Activated CD4-positive, alpha-beta T cell treated with anti-CD3 and anti-CD28 coated beads, Interleukin-2, amount 50 U/mL, for 1 hour (primary cell): ENCODE results near the gene HAUS7.

ENCODE experiments used
- DNase-seq: peaks from one replicate; pipeline ENCODE4 v3.0.0-alpha.2; 2020

HAUS7 gene

DNA sequence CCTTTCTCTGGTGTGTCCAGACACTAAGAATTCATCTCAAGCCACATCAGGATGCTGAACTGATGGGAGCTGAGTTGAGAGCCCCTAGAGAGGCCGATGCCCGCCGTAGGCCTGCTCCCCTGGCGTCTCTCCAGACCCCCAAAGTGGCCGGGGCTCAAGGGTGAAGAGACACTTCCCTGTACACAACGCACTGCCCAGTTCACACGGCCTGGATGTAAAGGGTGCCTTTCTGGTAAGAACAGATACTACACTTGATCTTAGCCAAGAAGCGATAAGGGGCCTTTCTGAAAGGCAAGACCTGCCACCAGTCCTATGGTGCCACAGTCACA, 19.5 kb downstream of the HAUS7 start:
- DNase-seq = no peak

DNA sequence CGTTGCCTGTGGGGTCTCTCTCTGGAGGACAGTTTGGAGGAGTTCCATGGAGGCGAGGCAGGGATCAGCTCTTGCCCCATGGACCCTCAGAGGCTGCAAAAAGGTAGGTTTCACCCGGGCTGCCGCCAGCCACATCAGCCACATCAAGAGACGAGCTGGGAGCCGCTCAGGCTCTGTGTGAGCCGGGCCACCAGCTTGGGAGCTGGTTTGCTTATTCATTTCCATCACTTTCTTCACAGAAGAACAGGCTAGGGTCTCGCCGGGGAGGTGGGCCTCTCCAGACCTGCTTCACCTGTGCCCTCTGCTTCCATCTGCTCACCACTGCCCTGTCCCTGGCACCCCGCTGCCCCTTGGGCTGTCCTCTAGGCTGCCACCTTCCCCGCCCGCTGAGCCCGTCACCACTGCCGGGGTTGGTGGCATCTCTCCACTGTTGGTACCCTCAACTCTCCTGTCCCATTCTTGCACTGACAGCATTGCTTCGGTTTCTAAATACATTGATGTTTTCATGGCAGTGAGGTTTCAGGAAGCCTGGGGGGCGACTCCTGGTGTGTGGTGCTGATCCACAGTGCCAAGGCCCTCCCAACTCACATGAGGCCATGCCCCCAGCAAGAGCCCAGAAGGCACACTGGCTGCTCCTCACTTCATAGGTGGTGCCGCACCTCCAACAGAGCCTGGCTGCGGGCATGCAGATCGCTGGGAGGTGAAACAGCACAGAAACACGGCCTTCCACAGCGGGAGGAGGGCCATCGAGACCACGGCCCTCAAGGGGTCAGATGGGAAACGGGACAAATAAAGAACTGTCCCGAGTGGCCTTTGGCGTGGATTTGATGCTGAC, 20.0 kb downstream of the HAUS7 start:
- DNase-seq = no peak

DNA sequence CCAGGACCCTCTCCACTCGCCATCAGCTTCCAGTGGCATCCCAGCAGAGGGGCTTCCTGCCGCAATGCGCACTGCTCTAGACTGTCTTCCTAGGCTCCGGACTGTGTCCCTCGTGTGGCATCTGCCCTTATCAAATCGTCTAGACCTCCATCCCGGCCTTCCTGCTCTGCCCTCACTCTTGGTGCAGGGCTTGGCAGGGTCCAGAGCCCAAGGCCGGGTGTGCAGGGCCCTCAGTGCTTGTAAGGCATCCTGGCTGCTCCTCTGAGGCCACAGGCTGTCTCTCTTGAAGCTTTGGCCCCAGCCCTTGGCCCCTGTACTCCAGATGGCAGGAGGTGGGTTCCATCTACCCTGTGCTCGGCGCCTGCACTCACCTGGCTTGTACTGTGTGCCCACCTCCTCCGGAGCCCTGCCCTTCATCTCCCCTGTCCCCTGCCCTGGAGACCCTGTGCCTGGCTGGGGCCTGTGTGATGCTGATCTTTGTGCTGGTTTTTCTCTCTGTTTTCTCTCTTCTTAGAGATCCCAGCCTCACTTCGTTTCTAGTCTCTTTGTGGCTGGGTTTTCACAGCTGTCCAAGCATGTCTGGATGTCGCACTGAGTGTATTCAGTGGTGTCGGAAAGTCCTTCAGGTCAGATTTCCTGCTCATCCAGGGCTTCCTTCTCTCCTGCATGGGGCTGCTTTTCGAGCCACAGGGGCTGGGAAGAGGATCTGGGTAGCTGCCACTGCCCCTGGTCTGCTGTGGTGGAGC, 20.8 kb downstream of the HAUS7 start:
- DNase-seq = no peak

DNA sequence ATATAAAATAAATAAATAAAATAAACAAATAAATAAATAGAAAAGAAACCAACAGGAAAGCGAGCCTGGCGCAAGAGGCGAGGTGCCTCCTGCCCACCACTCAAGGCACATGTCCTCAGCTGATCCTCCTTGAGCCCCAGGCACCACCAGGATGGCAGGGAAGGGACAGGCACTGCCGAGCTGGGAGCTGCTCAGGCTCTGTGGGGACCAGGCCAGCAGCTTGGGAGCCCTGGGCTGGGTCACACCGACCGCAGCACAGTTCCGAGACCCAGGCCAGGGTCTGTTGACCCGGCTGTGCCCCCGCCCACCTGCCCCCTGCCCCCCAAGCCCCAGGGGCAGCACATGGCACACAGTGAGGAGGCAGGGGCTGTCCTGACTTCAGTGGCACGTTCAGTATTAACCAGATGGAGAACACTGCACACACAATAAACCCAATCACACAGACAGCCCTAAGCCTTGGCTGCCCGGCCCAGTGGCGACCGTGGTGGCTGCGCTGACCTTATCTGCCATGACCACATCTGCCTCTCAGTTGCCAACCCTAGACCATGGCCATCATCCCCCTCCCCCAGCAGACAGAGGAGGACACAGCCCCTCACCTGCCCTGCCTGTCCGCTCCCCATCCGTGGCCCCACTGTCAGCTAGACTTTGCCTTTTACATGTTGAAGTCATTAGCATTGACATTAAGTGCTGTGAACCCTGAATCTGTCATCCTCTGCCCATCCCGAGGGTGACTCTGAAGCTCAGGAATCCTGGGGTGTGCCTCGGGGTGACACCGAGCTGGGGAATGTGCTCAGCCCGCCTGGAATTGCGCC, 21.6 kb downstream of the HAUS7 start:
- no peak for DNase-seq

DNA sequence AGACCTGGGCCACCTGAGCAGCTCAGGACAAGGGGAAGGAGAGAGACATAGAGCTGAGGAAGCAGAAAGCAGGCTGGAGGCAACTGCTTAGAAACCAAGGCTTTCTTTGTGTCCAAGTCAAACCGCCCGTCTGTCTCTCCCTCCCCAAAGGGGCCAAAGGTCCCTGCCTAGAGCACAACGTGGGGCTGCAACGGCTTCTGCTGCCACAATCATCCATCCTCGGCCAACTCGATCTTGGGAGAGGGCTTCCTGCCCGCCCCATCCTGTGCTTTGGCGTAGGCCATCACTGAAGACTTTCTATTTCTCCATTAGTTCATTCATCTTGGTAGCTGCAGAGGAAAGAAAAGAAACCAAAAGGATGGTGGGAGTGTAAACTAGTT, 22.8 kb downstream of the HAUS7 start:
- DNase-seq = no peak

DNA sequence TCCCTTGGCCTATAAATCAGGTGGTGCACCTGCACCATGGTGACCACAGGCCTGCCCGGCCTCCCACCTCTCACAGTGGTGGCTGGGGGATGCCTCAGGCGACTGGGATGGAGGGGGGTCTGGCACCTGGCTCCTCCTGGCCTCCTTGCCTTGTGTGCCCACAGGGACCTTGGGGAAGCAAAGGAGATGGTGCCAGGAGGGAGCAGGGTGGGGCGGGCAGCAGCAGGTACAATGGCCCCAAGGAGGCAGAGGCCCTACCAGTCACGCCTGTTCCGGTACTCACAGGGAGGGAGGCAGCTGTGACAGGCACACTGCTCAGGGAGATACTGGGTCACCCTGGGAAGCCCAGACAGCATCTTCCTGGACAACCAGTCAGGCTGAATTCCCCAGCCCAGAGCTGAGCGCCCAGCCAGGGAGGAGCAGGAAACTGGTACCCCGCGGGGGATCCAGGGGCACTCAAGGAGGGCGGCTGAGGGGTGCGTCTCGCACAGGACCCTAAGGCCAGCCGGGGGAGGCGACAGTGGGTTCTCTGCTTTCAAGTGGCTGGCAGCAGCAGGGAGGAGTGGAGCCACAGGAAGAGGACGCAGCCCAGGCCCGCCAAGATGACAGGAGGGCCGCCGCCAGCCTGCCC, 23.3 kb downstream of the HAUS7 start:
- DNase-seq = no peak

DNA sequence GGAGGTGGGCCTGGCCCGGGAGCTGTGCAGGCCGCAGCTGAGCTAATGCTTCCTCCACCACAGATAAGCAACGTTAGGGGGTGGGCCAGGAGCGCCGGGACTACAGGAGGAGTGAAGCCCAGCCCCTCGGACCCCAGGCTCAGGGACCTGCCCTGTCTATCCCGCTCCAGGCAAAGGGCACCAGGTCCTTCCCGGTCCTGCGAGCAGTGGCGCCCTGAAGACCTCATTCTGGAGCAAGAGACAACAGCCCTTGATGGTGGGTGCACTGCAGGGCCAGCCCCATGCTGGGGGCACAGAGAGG, 23.8 kb downstream of the HAUS7 start:
- DNase-seq = no peak

DNA sequence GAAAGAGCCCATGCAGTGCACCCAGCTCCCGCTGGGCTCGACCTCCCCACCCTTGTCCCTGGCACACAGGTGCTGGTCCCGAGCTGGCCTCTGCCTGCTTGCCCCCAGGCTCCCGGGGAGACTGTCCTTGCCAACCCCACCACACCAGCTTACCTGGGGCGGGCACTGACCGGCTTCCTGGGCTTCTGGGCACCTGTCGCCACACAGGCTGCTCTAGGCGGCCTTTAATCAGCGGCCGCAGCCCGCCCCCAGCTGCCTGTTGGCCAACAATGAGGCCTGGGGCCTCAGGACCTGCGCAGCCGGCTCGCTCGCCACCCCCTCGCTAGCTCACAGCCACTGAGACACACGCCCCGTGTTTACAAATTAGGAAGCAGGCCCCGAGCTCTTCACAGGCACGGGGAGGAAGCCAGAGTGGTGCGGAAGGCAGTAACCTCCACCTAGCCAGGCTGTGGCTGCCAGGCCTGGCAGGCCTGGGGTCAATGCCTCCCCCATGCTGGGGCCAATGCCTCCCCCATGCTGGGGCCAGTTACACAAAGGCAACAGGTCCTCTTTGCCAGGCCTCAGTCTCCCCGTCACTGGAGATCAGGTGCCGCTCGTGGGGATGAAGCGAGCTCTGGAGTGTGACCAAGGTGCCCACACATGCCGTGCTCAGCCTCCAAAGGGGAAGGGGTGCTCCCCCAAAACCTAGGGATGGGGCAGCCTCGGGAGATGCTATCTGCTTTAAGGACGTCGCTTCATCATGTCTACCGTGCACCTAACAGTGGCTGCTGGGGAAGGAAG, 24.3 kb downstream of the HAUS7 start, which contains the start of gene TREX2:
Gene TREX2 (minus strand): TSS at position 201 of the 780 bp plus-strand sequence. CDS start 626 bp downstream, outside the sequence.
- DNase-seq = no peak

DNA sequence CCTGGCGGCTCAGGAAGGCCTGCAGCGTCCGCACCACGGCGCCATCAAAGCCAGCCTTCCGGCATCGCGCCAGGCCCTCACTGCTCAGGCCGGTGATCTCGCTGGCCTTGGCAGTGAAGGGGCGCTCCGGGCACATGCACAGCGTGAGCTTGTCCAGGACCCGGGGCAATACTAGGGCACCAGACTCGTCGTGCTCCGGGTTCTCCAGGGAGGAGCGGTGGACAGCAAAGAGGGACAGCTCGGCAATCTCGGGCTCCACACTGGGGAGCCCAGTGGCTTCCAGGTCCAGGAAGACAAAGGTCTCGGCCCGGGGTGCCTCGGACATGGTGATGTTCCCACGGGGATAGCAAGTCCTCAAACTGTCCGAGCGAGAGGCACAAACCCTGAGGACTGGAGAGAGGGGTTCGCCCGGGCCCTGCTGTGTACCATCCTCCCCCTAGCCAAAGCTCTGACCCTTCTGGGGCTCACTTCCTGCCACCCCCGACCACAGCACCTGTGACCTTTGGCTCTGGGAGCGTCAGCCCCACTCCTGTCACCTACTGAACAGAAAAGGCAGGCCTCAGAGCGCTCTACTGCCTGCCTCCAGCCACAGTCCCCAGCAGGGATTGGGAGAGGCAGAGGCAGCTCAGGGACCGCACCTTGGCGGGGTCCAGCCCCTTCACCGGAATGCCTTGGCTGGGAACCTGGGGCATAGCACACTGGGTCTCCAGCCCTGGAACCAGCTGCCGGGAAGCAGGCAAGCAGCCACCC, 25.1 kb downstream of the HAUS7 start:
- no peak for DNase-seq

DNA sequence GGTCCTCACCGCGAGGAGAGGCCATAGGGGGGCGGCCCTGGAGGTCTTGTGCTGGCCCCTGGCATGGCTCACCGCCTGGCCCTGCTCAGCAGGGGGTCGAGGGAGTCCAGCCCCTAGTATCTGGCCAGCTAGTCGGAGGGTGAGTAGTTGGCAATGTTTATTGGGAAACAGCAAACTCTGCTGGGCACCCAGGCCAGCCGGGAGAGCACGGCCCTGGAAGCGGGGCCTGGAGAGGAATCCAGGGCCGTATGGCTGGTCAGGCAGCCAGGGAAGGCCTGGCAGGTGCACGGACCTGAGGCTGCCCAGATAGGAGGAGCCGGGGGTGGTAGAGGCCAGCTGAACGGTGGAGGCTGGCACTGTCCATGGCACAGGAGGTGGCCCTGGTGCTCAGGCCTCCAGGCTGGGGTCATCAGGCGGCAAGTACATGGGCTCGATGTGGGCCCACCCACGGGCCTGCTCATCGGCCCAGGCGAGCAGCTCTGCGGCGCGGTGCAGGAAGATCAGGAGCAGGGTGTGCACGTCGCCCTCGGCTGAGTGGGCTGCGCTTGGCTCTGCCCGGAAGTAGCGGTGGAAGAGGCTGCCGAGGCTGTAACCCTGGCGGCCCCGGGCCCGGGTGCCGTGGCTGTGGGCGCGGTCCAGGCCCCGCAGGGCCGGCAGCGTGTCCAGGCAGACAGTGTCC, 25.9 kb downstream of the HAUS7 start:
- DNase-seq = no peak

DNA sequence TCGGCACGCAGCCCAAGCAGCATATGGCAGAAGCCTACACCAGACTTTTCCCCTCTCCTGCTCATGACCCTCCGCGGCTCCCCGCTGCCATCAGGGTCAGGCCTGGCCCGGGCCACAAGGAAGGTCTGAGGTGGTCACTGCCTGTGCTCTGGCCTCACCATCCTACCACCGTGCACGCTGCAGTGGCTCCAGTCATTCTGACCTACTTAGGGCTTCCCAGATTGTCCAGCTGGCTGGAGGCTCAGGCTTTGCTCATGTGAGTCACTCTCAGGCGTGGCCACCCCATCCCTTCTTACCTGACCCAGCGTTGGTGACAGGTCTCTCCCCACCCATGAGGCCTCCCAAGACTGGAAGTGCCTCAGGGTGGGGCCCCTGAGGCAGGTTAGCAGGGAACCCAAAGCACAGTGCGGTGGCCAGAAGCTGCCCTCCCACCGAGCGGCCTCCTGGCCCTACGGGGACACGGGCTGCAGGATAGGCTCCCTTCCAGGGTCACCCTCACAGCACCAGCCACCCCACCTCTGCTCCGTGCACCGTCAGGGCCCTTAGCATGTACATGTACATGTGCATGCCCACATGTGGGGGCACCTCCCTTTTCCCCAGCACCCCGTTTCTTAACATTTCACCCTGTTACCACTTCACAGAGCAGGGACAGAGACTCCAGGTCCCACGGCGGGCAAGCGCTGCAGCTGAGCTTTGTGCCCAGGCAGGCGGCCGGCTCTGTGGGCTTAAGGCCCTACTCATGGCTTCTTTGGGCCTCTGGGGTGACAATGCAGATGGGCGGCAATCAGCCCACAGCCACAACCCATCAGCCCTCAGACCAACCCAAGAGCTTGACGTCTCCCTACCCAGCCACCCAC, 26.7 kb downstream of the HAUS7 start:
- no peak for DNase-seq

DNA sequence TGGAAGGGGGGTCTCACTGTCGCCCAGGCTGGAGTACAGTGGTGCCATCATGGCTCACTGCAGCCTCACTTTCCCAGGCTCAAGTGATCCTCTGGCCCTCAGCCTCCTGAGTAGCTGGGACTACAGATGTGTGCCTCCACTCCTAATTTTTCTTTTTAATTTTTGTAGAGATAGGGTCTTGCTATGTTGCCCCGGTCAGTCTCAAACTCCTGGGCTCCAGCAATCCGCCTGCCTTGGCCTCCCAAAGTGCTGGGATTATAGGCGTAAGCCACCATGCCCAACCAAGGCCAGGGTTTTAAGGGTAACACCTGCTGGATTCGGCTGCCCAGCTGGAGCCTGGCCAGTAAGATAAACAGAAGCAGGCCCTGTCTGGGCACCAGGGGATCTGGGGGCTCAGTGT, 27.9 kb downstream of the HAUS7 start:
- DNase-seq = no peak

DNA sequence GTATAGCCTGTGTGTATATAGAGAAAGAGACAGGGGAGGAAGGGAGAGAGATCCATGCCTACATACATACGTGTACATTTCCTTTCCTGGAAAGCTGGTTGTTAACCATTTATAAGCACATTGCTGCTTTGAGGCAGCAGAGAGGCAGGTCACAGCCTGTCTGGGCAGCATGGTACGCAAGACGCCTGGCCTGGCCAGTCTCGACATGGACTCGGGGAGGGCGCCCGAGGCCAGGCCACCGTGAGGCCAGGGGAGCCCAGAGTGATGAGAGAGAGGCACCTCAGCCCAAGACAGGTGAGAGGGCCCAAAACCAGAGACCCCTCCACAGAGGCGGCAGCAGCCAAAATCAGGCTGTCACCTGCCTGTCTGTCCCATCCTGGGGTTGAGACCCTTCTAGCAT, 28.4 kb downstream of the HAUS7 start:
- DNase-seq = no peak

DNA sequence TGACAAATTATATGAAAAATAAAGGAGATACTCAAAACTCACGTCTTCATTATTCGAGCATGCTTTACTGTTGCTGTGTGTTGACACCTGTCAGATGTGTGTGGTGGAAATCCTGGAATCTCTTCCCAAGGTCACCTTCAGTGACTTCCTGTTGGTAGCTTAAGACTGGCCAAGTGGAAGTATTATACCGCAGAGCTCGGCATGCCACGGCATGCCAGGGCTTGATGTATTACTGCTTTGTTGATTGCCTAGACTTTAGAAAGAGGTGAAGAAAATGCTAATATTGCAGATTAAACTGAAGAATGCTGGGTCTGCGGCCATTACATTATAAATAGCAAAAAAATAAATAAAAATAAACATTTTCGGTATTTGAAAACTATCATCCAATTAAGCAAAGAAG, 29.1 kb downstream of the HAUS7 start:
- no peak for DNase-seq

DNA sequence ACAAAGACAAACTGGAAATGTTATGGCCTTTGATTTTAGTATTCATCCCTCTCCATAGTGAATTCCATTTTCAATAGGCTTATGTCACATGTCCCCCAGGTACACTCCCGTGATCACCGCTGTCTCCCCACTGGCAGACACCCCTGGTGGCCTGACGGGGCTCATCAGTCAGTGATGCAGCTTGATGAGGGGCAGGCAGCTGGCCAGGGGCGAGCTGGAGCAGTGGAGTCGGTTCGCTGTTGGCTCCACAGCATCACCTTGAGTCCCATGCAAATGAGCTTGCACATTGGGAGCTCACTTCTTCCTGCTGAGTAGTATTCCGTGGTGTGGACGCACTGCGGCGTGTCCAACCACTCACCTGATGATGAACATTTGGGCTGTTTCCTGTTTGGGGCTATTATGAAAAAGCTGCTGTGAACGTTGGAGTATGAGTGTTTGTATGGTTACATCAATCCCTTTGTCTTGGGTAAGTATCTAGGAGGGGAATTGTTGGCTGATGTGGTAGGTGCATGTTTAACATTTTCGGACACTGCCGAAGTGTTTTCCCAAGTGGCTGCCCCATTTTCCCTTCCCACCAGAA, 29.7 kb downstream of the HAUS7 start:
- no peak for DNase-seq

DNA sequence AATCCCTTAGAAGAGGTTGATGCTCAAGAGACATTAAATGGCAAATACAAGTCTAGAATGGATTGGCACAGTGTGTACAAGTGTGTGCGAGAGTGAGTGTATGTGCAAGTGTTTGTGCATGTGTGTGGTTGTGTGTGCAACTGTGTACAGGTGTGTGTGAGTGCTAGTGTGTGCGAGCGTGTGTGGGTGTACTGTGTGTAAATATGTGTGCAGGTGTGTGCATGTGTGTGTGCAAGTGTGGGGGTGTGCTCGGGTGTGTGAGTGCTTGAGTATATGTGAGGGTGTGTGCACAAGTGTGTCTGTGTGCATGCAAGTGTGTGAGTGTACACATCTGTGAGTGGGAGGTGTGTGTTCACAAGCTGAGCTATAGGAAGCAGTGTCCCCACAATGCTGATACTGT, 30.4 kb downstream of the HAUS7 start:
- no peak for DNase-seq

DNA sequence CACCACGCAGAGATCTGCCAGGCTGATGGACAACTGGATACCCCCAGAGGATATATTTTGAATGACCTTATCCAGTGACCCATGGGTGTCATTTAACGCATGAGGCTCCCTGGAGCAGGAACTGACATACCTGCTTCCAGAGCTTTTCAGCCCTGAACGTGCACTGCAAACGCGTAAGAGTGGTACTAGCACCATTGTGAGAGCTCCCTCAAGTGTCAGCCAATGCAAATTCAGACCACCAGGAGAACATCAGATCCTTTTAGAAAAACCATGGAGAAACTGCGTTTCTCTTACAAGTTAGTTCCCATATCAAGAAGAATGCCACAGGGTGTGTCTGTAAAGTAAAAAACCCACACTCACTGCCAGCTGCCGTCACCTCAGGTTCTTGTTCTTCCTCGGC, 31.8 kb downstream of the HAUS7 start:
- DNase-seq = no peak

DNA sequence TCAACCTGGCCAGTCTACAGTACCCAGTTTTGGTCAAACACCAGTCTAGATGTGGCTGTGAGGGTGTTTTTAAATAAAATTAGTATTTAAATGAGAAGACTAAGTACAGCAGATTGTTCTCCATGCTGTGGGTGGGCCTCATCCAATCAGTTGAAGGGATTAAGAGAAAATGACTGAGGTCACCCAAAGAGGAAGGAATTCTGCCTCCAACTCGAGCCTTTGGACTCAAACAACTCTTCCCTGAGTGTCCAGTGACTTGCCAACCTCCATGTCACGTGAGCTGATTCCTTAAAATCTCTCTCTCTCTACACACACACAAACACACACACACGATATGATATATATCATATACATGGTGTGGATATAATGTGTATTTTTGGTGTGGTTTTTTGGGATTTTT, 34.5 kb downstream of the HAUS7 start:
- no peak for DNase-seq

DNA sequence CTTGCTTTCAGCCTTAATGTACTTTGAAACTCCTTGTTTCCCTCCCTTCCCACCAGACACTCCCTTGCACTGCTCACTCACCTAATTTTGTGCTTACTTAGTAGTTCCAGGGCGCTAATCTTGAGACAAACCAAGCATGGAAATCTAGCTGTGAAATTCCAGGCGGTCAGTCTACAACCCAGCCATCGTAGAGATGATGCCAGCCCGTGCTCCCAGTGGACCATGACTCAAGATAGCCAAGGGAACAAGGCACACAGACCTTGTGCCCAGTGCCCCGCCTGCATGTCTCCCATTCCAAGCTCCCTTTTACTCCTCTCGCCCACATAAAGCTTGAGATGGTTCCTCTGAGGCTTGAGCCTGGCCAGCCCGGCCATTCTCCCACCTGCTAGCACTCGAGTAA, 35.6 kb downstream of the HAUS7 start:
- DNase-seq = no peak

DNA sequence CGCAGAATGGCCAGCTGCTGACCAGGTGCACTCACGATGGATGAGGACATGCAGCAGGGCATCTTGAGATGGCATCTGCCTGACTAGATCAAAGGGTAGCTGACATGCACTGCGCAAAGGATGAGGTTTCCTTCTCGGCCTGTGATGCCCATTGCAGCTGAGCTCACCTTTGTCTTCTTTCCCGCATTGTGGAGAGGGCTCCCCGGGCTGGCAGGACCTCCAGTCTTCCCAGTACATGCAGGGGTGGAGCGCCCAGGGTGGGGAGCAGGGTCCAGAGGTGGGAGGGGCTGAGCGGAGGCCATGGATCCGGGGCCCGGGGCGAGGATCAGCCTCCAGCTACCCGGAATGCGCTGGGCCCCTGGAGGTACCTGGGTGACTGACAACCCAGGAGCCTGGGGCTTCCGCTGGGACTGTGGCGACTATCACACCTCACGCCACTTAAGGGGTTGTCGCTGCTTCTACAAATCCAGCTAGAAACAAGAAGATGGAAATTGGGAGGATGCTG, 36.5 kb downstream of the HAUS7 start:
- DNase-seq = no peak
